NOMO-1 (cell line): ENCODE data around the gene DPYSL5.
A peak's percentile ranks its signal among the peaks of the same experiment; 100 is the strongest.

ENCODE experiments used
- DNase-seq, 2 experiments: peaks; one replicate each; lab custom pipeline; 2025; ENCODE audit not compliant: unreplicated experiment in 2 of 2; lab: John Stamatoyannopoulos, UW

The DPYSL5 gene

GRCh38 chr2:26982102-26982742, 134.3 kb downstream of the DPYSL5 start:
- no peak for DNase-seq

GRCh38 chr2:26983746-26984145, 135.8 kb downstream of the DPYSL5 start:
- DNase-seq, result no peak

DNA sequence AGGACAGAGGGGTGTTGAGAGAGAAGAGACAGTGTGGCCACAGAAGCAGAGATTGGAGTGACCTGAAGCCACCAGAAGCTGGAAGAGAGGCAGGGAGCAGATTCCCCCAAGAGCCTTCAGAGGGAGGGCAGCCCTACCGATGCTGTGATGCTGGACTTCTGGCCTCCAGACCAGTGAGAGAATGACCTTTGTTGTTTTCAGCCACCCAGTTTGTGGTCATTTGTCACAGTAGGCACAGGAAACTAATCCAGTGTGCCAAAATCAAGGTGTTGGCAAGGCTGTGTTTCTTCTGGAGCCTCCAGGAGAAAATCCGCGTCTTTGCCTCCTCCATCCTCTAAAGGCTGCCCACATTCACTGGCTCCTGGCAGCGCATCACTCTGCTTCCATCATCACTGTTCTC, 137.9 kb downstream of the DPYSL5 start:
- DNase-seq, result no peak

DNA sequence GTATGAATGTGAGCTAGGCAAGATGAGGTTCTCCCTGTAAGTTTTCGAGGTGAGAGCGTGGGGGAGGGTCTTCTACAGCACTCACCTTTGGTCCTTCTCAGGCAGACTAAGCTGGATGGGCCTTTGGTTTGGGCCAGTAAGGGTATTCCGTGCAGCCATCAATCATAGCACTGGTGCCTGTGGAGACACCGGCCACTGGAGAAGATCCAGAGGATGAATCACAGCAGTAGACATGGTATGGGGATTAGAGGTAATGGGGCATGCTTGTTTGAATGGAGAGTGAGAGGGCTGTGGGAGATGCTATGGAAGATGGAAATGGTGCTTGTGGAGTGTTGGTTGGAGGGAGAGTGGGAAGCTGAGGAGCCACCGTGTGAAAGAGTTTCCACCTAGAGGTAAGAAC, 138.6 kb downstream of the DPYSL5 start:
- no peak for DNase-seq

- DNase-seq, result no peak
Measured at GRCh38 chr2:26988058-26988860, 140.3 kb downstream of the DPYSL5 start.

DNA sequence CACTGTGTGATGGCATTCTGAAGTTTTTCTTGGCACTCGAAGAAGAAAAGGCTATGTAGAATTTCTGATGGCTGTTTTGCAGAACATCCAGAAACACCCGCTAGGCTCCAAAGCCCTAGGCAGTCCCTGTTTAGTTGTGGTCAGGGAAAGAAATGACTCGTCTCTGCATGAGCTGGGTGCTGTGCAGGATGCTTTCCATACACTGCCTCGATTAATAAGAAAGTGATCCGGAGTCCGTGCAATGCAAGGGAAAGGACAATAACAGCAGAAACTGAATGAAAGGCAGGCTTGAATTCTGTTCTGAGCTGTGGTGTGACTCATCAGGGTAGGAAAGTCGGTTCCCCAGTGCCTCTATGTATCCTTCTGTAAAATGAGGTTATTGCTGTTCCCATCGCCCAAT, 141.2 kb downstream of the DPYSL5 start:
- DNase-seq, result no peak

DNA sequence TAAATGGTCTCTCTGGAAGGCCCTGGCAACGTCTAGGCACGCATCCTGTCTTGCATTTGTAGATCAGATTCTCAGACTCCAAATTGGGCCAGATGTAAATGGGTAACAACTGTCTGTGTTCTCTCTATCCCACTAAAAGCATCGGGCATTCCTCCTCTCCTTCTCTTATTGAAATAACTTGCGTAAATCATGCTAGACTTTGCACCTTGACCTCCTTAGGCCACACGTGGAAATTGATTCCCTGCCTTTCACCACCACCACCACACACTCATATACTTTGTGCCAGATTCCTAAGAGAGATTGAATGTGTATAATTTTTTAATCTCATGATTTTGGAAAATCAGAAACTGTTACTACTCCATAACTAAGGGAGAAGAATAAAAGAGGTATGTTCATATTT, 143.8 kb downstream of the DPYSL5 start:
- DNase-seq, result no peak

- DNase-seq, result peak in 1 of 2 experiments; percentile 12
Measured at GRCh38 chr2:26993768-26994167, 145.8 kb downstream of the DPYSL5 start.

DNA sequence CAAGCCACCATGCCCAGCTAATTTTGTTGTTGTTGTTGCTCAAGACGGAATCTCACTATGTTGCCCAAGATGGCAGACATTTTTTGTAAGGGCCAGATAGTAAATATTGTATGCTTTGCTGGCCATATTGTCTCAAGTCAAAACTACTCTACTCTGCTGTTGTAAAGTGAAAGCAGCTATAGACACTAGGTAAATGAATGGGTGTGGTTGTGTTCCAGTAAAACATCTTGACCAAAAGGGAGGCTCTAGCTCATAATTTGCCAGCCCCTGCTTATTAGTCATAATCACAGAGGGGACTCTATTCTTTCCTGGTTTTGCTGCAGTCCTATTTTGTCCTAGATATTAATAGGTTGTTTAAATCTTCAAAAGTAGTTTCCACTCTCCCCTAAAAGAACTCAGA, 147.1 kb downstream of the DPYSL5 start:
- DNase-seq, result no peak

- no peak for DNase-seq
Measured at GRCh38 chr2:26997394-26997793, 149.5 kb downstream of the DPYSL5 start.

DNA sequence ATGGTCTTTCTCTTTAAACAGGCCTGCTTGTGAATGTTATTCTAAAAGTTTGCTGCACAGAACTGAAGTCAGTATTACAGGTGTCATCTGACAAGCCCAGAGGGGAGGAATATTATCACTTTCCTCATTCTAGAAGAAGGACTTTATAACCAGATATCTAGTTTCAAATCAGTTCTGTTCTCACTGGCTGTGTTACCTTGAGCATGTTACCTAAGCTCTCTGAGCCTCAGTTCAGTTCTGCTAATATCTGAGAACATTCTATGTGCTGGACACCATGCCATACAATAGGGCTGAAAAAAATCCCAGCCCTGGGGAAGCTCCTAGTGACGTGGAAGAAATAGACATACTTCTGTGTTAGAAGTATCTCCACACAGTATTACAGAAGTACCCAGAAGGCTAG, 150.4 kb downstream of the DPYSL5 start:
- DNase-seq, result no peak
